ENCODE results near the gene MAD1L1.

MAD1L1 gene

DNA sequence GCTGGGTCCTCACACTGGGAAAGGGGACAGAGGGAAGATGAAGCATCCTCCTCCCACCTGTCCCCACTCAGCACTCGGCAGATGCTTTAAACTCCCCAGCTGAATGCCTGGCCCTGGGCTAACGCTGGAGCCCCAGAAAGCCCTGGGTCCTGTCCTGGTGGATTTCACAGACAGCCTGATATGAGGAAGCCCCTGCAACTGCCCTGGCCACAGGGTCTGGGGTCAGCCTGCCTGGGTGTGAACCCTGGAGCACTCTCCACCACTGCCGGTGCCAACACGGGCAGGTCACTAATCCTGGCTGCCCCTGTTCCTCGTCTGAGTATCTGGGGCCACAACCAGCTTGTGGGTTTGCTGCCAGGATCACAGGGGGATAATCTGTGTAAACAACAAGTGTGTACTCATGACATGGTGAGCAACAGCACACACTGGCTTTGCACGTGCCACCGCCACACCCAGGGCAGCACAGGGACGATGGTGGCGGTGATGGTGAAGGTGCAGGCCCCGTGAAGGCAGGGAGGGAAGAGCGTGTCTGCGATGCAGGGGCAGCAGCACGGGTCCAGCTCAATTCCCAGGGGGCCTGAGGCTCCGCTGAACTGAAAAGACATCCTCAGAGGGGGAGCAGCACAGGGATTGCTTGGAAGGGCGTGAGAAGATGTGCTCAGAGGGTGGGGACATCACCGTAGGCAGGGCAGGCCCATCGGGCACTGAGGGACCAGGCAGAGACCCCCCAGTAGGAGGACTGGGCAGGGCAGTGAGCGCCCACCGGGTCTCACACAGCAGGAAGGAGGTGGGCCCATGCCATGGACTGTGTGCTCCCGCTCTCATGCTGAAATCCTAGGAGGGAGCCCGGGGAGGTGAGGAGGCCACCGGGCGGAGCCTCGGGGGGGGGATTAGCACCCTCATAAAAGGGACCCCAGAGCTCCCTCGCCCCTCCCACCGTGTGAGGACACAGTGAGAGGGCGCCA, 238.7 kb downstream of the MAD1L1 start:
- no peak for DNase-seq

DNA sequence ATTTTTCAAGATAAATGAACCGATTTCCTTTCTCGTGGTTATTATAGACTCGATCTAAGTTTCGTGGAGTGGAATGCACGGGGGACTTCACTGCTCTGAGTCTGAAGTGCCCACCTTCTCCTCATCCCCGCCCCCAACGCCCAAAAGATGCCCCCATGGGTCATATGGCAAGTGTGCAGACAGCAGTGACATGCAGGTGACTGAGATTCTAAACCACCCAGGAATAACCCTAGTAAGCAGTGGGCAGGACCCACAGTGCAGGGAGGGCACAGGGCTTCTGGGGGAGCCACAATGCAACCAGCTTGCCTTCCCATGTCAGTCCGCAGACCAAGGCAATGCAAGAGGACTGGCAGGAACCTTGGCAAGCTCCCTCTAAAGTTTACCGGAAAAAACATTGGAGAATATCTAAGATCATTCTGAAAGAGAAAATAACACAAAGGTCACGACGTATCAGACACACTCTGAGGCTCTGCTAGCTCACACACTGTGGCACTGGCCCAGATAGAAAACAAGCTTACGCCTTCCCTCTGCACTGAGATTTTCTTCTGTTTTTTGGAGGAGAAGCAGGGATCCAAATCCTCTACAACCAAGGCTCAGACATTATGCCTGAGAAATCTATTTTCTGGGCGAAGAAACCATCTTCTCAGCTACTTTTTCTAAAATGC, 239.6 kb downstream of the MAD1L1 start:
- DNase-seq, result no peak

DNA sequence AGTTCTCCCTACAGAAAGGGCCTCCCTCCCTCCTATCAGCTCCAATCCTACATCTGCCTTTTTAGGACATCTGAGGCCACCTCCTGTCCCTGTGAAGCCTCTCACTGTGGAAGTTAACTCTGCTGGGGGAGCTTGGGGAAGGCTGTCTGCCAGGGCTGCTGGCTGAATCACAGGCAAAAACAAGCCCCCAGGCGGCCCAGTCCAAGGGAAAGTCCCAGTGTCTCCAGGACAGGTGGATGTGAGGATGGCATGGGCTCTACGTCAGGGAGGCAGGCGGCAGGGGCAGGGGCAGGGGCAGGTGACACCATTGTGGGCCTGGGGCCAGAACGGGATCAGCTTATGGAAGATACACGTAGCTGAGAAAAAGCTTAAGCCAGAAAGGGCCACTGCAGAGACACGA, 240.2 kb downstream of the MAD1L1 start:
- no peak for DNase-seq

DNA sequence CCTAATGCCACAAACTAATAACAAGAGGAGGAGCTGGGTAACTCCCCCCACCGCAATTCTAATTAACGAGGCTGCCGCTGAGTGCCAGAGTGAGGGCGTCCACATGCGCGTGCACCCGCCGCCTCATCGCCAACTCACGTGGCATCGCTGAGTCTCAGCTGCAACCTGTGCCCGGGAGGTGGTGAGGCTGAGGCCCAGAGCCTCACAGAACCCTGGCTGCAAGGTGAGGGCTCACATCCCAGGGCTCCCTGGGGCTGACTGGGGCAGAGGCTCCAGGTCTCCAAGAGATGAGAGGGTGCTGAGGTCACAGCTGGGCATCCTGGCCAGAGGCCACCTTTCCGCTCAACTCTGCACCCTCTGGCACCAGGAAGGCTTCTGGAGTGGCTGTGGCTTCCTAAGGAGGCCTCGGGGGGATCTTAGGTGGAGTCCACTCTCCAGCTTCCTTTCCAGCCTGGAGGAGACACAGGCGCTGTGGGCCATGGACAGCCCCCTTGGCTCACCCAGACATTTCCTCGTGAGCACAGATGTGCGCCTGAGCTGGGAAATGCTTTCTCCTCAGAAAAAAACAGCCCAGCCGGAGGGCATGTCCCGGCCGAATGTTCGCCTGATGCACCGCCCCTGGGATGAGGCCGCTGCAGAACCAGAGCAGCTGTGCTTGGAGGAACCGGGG, 242.6 kb downstream of the MAD1L1 start:
- DNase-seq, result no peak

DNA sequence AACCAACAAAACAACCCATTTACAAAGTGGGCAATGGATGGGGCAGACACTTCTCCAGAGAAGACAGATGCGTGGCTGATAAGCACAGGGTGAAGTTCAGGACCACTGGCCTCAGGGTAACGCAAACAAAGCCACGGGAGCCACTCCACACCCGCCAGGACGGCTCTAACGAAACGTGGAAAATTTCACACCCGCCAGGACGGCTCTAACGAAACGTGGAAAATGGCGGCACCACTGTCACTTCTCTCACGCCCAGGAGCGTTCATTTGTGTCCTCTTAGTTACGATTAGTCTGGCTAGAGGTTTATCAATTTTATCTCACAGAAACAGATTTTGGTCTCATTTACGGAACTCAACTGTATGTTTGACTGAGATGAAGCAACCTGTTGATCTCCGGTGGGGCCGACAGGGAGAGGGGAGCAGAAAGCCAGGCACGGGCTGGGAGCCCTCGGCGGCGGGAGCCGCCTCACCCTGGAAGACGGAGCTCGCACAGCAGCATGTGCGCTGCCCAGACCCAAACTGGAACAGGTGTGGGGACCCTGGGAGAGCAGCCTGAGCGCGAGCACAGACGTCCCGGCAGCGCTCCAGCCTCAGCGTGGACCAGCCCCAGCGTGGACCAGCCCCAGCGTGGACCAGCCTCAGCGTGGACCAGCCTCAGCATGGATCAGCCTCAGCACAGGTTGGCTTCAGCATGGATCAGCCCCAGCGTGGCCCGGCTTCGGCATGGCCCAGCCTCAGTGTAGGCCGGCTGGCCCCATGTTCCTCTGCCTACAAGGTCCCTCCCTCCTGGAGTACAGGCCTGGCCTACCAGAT, 243.5 kb downstream of the MAD1L1 start:
- no peak for DNase-seq

DNA sequence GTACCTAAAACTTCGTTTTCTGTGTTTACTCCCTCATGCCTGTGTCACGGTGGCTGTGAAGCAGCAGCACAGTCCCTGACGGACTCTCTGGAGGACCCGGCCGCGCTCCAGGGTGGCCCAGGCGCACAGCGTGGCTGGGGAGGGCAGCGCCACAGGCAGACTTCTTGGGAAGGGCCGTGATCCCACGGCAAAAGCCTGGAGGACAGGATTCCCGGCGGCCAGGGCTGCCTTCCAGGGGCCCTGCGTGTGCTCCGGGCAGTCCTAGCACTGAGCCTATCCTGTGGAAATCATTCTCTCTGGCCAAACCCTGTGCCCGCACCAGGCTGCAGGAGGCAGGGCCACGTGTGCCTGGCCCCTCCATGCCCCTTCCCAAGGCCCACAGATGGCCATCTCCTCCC, 244.2 kb downstream of the MAD1L1 start:
- DNase-seq, result no peak

DNA sequence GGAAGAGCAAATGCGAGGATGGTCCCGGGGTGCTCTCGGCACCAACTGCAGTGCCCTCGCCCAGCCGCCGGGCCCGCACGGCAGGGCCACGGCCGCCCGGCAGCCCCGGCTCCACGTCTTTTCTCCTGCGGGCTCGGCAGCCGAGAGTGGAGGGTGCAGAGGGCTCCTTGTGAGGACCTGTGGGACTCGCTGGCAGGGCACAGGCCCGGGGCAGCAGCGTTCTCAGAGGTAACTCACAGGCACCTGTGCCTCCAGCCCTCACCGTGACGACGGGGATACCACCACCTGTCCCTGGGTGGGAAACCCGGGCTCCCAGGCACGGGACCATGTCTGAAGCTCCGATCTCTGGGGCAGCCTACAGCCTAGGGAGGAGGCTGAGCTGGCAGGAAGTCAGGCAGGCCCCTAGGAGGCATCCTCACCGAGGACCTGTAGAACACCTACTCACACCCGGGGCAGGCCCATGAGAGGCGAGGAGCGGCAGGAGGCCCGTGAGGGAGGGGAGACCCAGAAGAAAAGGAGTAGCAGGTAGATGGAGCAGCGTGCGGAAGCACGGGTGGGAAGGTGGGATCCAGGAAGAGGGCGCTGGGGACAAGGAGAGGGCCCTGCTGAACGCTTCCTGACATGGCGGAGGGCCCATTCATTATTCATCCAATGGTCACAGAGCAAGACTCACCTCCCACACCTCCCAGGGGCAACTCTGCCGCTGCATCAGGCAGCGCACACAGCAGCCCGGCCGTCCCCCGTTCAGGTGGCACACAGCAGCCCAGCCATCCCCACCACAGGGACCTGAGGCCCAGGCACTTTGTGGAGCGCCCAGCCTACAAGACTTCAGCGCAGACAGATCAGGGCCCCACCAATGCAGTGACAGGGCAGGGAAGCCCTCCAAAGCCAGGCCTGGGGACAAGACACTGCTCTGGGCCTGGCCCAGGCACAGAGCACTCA, 244.9 kb downstream of the MAD1L1 start:
- no peak for DNase-seq

DNA sequence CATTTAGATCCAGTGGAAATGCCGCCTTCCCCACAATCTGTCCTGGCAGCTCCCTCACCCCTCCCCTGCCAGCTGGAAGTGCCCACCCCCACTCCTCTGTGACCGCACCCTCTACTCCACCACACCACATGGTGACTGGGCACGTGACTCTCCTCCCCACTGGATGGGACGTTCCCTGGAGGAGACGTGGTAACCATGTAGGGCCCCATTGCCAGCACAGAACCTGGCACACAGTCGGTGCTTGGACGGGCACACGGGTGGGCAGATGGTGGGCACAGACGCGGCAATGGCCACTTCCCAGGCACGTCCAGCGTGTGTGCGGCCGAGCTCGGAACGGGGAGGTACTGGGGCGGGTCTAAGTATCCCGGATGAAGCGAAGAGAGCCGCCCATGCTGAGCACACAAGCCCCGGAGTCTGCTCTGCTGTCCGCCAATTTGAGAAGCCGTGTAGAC, 245.6 kb downstream of the MAD1L1 start:
- DNase-seq, result no peak

DNA sequence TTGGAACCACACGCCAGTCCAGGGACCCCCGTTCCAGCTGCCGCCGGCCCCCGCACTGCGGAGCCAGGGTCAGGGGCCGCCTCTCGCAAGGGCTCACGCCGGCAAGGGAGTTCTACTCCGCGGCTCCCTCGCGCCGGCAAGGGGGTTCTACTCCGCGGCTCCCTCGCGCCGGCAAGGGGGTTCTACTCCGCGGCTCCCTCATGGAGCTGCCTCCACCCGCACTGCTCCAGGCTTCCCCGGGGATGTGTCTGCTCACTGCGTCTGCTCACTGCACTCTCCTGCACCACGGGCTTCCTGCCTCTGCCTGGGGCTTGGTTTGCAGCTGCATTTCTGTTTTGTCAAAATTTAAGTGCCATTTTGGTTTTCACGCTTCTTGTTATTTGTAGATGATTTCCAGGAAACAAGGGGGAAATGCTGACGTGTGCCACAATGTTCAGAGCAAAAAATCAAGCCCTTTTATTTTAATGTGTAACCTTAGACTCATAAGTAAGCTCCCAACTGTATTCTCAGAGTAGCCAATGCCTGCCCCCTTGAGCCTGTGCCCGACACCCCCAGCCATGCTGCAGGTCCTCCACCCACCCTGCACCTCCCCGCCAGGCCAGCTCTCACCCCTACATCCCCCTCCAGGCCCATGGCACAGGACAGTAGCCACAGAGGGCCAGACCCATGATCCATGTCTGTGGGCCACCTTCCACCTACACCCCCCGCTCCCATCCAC, 246.2 kb downstream of the MAD1L1 start:
- DNase-seq, result no peak

DNA sequence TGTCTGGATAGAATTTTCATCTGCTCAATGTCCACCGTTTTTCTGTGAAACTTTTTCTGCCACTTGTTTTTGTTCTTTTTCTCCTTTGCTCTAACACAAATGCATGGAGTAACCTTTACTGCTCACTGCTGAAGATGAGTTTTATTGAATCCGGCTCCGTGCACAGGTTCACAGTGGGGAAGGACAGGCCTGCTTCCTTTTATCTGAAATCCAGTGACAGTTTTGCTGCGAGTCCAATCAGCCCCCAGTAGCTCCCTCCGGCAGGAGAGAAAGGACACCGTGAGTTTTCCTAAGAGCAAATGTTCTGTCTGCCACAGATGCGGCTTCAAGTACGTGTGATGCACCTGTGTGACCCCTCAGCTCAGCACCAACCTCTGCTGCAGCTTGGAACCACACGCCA, 246.8 kb downstream of the MAD1L1 start:
- no peak for DNase-seq

DNA sequence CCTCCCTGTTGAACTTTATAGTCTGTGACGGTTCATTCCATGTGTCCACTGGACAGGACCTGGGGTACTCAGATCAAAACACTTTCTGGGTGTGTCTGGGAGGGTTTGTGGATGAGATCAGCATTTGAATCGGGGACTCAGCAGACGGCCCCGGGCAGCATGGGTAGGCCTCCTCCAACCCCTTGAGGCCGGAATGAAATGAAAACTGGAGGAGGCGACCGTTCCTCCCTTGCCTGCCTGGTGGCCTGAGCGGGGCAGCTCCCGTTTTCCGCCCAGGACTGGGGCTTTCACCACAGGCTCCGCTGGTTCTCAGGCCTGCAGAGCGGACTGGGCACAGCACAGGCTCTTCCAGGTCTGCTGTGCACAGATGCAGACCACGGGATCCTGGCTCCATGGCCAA, 247.7 kb downstream of the MAD1L1 start:
- no peak for DNase-seq

DNA sequence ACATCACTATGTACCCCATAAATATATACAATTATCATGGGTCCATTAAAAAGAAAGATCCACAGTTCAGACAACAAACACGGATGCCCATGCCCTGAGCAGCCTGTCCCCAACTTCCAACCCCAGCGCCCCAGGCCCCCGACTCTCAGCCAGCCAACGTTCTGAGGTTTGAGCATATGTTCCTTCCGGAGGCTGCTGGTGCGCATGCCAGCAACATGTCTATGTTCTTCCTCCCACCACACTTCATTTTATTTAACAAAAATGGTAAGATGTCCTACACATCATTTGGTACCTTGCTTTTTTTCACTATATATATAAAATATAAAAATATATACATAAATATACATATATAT, 250.9 kb downstream of the MAD1L1 start:
- DNase-seq, result no peak

DNA sequence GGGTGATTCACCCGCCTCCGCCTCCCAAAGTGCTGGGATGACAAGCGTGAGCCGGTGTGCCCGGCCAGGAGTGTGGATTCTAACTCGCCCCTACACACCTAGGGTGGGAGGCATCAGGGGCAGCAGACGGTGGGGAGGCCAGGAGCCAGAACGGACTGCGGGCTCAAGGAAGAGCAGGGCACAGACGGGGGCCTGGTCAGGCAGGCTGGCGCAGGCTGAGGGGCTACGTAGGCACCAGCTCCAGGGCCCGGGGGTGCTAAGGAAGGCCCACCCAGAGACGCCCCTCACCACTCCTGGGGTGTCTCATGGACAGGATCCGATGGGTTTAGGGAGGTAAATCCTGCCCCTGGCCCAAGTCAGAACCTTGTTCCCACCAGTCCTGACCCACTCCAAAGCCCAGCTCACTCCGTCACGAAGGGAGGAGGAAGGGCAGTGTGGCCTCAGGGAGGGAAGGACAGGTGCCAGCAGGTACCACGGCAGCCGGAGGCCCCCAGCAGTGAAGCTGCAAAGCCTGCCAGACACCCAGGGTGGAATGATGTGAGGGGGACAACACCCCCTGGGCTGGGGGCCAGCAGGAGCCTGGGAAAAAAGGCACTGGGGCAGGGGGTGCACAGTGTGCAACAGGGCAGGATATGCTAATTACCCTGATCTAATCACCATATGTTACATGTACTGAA, 251.4 kb downstream of the MAD1L1 start:
- DNase-seq, result no peak

DNA sequence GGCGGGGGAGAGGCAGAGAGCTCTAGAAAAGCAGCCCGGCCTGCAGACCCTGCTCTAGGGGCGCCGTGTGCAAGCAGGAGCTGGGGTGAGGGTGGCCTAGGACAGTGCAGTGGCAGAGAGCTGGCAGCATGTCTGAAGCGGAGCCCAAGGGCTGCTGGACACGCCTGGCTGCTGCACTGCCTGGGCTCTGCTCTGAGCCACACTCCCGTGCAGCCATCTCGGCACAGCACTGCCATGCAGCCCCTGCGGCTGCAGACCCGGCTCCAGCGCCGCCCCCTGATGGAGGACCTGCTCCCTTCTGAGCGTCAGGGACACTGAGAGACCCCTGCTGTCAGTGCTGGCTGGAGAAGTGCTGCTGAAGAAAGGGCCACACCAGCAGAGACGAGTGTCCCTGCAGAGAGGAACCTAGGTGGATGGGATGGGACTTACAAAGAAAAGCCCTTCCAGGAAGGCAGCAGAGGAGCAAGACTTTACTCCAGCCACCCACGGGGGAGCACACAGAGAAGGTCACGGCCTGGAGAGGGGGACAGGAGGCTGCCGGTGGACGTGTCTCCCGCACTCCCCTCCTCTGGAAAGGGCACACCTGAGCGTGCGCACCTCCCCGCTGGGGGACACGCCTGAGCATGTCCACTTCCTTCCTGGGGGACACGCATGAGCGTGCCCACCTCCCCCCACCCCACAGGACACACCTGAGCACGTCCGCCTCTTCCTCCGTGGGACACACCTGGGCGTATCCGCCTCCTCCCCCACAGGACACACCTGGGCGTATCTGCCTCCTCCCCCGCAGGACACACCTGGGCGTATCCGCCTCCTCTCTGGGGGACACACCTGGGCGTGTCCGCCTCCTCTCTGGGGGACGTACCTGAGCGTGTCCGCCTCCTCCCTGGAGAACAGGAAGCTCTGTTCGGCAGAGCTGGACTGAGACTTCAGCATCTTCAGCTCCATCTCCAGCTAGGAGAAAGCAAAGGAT, 252.9 kb downstream of the MAD1L1 start:
- no peak for DNase-seq

DNA sequence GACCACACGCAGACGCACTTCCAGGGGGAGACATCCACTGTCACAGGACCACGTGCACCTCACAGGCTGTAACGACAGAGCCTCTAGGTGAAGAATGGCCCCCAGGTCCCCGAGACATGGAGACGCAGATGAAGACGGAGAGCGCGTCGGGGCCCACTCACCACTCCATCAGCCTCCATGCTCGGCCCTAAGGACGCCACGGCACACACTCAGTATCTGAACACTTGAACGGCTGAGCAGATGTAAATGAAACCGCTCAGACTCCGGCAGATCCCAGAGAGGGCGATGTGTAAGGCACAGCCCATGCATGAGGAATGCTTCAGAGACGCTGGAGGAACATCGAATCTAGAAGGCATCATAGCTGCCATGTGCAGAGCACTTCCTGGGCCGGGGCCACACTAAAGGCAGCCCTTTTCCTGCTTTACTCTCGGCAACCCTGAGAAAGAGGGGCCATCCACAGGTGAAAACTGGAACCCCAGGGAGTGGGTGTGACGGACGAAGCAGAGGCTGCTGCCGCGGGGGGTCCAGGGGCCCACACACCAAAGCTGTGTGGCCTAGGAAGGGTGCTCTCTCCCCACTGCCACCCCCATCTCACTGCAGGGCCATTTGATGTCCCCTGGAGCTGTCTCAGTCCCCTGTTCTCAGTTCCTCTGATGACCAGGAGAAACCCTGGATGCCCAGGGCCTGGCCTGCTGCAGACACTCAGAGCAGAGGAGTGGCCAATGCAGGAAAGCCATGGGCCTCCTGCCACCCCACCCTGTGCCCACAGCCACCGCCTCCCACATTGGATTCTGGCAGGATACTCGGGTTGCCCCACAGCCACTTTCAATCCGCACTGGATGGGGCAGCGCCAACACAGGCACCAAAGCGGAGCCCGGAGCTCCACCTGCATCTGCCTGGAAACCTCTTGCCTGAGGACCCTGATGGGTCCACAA, 253.8 kb downstream of the MAD1L1 start:
- no peak for DNase-seq

DNA sequence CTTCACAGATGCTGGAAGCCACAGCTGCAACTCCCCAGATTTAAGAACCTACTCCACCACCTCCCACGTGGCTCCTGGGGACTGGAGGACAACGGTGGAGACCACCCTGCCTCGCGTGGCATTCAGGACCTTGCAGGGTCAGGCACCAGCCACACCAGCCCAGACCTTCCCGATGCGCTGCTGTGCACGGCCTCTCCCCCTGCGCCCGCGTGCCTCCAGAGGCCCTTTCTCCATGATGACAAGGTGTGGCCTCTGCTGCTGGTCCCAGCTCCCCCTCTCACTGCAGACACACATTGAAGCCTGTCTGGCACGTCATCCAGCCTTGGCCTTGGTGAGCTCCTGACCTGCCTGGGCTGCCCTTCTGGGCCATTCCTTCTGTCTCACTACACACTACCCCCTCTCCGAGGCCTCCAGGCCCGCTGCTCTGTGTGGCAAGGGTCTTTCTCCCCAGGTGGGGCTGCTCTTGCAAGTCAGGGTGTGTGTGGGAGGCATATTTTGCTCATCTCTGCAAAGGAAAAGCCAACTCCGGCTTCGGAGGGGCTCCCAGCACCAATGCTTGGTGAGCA, 254.8 kb downstream of the MAD1L1 start:
- DNase-seq, result no peak

DNA sequence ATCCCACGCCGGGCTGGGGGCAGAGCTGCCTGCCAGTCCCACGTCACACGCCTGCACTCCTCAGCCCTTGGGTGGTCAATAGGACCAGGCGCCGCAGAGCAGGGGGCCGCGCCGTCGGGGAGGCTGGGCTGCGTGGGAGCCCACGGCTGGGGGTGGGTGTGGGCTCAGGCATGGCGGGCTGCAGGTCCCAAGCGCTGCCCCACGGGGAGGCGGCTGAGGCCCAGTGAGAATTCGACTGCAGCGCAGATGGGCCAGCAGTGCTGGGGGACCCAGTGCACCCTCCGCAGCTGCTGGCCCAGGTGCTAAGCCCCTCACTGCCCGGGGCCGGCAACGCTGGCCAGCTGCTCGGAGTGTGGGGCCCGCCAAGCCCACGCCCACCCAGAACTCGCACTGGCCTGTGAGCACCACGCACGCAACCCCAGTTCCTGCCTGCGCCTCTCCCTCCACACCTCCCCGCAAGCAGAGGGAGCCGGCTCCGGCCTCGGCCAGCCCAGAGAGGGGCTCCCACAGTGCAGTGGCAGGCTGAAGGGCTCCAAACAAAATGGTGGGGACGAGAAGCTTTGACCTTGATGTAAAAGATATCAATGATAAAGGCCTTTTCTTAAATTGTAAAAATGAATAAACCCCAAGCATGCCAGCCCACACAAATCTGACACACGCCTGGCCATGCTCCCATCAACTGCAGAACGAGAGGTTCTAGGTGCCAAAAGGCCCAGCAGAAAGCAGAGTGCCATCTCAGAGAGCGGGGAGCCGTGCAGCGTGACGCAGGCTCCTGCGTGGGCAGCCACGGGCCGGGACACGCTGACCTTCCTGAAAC, 255.5 kb downstream of the MAD1L1 start:
- no peak for DNase-seq

Measured in stimulated activated CD4-positive, alpha-beta T cell treated with anti-CD3 and anti-CD28 coated beads, Interleukin-2, amount 100 ng/mL, for 24 hours (primary cell).